ENCODE measurements around the gene PPT1. TPM values are rescaled to one million over a fixed set of nuclear protein-coding genes. Genes with fewer than 3 reads are reported as not detected.

Gene PPT1
- total and polyA plus RNA-seq, 2 experiments from 2014 or later, result 67.4 to 202 TPM

DNA sequence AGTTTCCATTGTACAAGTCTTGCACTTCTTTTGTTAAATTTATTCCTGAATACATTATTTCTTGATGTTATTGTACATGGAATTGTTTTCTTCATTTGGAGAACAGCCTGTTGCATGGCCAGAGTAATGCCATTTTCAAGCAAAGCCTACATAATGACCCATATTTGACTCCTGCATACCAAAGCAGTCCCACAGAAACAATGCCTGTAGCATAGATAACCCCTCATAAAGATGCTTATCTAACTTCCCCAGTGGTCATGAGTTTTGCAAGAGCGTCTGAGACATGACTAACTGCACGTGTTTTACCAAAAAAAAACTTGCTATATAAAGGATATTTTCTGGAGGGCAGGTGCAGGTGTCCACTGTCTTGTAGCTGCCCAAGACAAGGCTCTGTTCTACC, 33.8 kb upstream of the PPT1 start:
- H3K4me1 Mint-ChIP-seq, result no peaks in the 10 kb centered on the region
- H3K27ac ChIP-seq (ENCODE audit: low read depth), result no peak overlapping the region
- H3K4me1 ChIP-seq (ENCODE audit: insufficient read depth), result no peaks in the 10 kb centered on the region
- H3K27me3 Mint-ChIP-seq (ENCODE audit: insufficient read depth, low read depth, poor library complexity), result peaks cover 2% of the 10 kb centered on the region
- H4K20me1 ChIP-seq (replicated peaks; ENCODE audit: insufficient read depth), result no peaks in the 10 kb centered on the region
- H3K27ac Mint-ChIP-seq, result no peak overlapping the region
- DNase-seq (ENCODE audit: low spot score), result no peak
- H3K79me2 ChIP-seq (replicated peaks; ENCODE audit: insufficient read depth), result no peaks in the 10 kb centered on the region
- no peaks in the 10 kb centered on the region for H3K9me2 ChIP-seq (ENCODE audit: insufficient read depth)
- no peak for ATAC-seq
- H3F3A ChIP-seq (replicated peaks; ENCODE audit: low read depth), result no peaks in the 10 kb centered on the region
- TF ChIP-seq EZH2 (IDR thresholded peaks at IDR 0.05; ENCODE audit: low read depth, unreplicated experiment) (no peak), JUNB (IDR thresholded peaks at IDR 0.05; ENCODE audit: unreplicated experiment) (no peak)
- TF ChIP-seq, protein P1, sequence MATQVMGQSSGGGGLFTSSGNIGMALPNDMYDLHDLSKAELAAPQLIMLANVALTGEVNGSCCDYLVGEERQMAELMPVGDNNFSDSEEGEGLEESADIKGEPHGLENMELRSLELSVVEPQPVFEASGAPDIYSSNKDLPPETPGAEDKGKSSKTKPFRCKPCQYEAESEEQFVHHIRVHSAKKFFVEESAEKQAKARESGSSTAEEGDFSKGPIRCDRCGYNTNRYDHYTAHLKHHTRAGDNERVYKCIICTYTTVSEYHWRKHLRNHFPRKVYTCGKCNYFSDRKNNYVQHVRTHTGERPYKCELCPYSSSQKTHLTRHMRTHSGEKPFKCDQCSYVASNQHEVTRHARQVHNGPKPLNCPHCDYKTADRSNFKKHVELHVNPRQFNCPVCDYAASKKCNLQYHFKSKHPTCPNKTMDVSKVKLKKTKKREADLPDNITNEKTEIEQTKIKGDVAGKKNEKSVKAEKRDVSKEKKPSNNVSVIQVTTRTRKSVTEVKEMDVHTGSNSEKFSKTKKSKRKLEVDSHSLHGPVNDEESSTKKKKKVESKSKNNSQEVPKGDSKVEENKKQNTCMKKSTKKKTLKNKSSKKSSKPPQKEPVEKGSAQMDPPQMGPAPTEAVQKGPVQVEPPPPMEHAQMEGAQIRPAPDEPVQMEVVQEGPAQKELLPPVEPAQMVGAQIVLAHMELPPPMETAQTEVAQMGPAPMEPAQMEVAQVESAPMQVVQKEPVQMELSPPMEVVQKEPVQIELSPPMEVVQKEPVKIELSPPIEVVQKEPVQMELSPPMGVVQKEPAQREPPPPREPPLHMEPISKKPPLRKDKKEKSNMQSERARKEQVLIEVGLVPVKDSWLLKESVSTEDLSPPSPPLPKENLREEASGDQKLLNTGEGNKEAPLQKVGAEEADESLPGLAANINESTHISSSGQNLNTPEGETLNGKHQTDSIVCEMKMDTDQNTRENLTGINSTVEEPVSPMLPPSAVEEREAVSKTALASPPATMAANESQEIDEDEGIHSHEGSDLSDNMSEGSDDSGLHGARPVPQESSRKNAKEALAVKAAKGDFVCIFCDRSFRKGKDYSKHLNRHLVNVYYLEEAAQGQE (IDR thresholded peaks at IDR 0.05; ENCODE audit: unreplicated experiment), result no peak
- TF ChIP-seq, protein P2, sequence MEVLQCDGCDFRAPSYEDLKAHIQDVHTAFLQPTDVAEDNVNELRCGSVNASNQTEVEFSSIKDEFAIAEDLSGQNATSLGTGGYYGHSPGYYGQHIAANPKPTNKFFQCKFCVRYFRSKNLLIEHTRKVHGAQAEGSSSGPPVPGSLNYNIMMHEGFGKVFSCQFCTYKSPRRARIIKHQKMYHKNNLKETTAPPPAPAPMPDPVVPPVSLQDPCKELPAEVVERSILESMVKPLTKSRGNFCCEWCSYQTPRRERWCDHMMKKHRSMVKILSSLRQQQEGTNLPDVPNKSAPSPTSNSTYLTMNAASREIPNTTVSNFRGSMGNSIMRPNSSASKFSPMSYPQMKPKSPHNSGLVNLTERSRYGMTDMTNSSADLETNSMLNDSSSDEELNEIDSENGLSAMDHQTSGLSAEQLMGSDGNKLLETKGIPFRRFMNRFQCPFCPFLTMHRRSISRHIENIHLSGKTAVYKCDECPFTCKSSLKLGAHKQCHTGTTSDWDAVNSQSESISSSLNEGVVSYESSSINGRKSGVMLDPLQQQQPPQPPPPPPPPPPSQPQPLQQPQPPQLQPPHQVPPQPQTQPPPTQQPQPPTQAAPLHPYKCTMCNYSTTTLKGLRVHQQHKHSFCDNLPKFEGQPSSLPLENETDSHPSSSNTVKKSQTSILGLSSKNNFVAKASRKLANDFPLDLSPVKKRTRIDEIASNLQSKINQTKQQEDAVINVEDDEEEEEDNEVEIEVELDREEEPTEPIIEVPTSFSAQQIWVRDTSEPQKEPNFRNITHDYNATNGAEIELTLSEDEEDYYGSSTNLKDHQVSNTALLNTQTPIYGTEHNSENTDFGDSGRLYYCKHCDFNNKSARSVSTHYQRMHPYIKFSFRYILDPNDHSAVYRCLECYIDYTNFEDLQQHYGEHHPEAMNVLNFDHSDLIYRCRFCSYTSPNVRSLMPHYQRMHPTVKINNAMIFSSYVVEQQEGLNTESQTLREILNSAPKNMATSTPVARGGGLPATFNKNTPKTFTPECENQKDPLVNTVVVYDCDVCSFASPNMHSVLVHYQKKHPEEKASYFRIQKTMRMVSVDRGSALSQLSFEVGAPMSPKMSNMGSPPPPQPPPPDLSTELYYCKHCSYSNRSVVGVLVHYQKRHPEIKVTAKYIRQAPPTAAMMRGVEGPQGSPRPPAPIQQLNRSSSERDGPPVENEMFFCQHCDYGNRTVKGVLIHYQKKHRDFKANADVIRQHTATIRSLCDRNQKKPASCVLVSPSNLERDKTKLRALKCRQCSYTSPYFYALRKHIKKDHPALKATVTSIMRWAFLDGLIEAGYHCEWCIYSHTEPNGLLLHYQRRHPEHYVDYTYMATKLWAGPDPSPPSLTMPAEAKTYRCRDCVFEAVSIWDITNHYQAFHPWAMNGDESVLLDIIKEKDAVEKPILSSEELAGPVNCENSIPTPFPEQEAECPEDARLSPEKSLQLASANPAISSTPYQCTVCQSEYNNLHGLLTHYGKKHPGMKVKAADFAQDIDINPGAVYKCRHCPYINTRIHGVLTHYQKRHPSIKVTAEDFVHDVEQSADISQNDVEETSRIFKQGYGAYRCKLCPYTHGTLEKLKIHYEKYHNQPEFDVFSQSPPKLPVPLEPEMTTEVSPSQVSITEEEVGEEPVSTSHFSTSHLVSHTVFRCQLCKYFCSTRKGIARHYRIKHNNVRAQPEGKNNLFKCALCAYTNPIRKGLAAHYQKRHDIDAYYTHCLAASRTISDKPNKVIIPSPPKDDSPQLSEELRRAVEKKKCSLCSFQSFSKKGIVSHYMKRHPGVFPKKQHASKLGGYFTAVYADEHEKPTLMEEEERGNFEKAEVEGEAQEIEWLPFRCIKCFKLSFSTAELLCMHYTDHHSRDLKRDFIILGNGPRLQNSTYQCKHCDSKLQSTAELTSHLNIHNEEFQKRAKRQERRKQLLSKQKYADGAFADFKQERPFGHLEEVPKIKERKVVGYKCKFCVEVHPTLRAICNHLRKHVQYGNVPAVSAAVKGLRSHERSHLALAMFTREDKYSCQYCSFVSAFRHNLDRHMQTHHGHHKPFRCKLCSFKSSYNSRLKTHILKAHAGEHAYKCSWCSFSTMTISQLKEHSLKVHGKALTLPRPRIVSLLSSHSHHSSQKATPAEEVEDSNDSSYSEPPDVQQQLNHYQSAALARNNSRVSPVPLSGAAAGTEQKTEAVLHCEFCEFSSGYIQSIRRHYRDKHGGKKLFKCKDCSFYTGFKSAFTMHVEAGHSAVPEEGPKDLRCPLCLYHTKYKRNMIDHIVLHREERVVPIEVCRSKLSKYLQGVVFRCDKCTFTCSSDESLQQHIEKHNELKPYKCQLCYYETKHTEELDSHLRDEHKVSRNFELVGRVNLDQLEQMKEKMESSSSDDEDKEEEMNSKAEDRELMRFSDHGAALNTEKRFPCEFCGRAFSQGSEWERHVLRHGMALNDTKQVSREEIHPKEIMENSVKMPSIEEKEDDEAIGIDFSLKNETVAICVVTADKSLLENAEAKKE (CRISPR knock-in tag; IDR thresholded peaks at IDR 0.05), result no peak
- no peaks in the 10 kb centered on the region; the same call in 2 of the 3 replicates for H3K9me3 Mint-ChIP-seq
- H3K36me3 Mint-ChIP-seq (ENCODE audit: low read depth), result no peaks in the 10 kb centered on the region
- H3K4me2 ChIP-seq, result no peak overlapping the region
- no peak overlapping the region for H3K4me3 ChIP-seq
- H3K4me3 Mint-ChIP-seq, result no peak overlapping the region
- H3K36me3 ChIP-seq (ENCODE audit: insufficient read depth), result no peaks in the 10 kb centered on the region
- H2AFZ ChIP-seq, result no peak overlapping the region
- H3K27me3 ChIP-seq (ENCODE audit: insufficient read depth), result no peaks in the 10 kb centered on the region
